ACC112 (cell line): ENCODE measurements around the gene NRG2.

Experiments used
- H2AFZ ChIP-seq: fragments of 200-600 bp; sonication (generic); one replicate; pipeline ENCODE4 v1.6.0; 2017; ENCODE audit warnings: antibody characterized with exemption, low read length; ENCODE audit not compliant: unreplicated experiment
- H3K27ac ChIP-seq: fragments of 200-600 bp; sonication (generic); 2 replicates; pipeline ENCODE4 v1.5.1; 2014; ENCODE audit warnings: low read depth, mild to moderate bottlenecking, antibody characterized with exemption, low read length, moderate library complexity
- H3K27me3 ChIP-seq: fragments of 200-600 bp; sonication (generic); 2 replicates; pipeline ENCODE4 v1.6.1; 2014; ENCODE audit warnings: mild to moderate bottlenecking, antibody characterized with exemption, low read length, moderate library complexity, mixed read lengths; ENCODE audit not compliant: insufficient read depth
- H3K36me3 ChIP-seq: fragments of 200-600 bp; sonication (generic); 2 replicates; pipeline ENCODE4 v1.6.1; 2016; ENCODE audit warnings: mild to moderate bottlenecking, antibody characterized with exemption, low read length, moderate library complexity, mixed read lengths; ENCODE audit not compliant: insufficient read depth
- H3K4me1 ChIP-seq: fragments of 200-600 bp; sonication (generic); one replicate; pipeline ENCODE4 v1.6.1; 2016; ENCODE audit warnings: low read length, mixed read lengths; ENCODE audit not compliant: insufficient read depth, unreplicated experiment, control insufficient read depth
- H3K4me3 ChIP-seq: fragments of 200-600 bp; sonication (generic); 2 replicates; pipeline ENCODE4 v1.5.1; 2014; ENCODE audit warnings: mild to moderate bottlenecking, low read depth, low read length
- H3K79me2 ChIP-seq: fragments of 200-600 bp; sonication (generic); one replicate; pipeline ENCODE4 v1.6.0; 2016; ENCODE audit warnings: low read length; ENCODE audit not compliant: control insufficient read depth, unreplicated experiment, insufficient read depth

The NRG2 gene

GRCh38 chr5:139898981-139899380 lies 144.1 kb downstream of the NRG2 start:
- H2AFZ ChIP-seq, result no peak overlapping the region
- H3K79me2 ChIP-seq, result no peaks in the 10 kb centered on the region
- no peak overlapping the region for H3K27ac ChIP-seq
- H3K4me1 ChIP-seq, result no peaks in the 10 kb centered on the region
- H3K4me3 ChIP-seq, result no peak overlapping the region
- H3K27me3 ChIP-seq, result peaks cover 61% of the 10 kb centered on the region
- no peaks in the 10 kb centered on the region for H3K36me3 ChIP-seq

- Histone ChIP-seq H2AFZ (no peak overlapping the region), H3K4me1 (no peaks in the 10 kb centered on the region), H3K27ac (no peak overlapping the region), H3K27me3 (peaks cover 61% of the 10 kb centered on the region), H3K4me3 (no peak overlapping the region), H3K36me3 (no peaks in the 10 kb centered on the region), H3K79me2 (no peaks in the 10 kb centered on the region)
Observed at GRCh38 chr5:139897982-139898381, 145.1 kb downstream of the NRG2 start.

- no peak overlapping the region for H2AFZ ChIP-seq
- no peak overlapping the region for H3K4me3 ChIP-seq
- no peaks in the 10 kb centered on the region for H3K36me3 ChIP-seq
- no peak overlapping the region for H3K27ac ChIP-seq
- peaks cover 60% of the 10 kb centered on the region for H3K27me3 ChIP-seq
- no peaks in the 10 kb centered on the region for H3K4me1 ChIP-seq
- no peaks in the 10 kb centered on the region for H3K79me2 ChIP-seq
Observed at GRCh38 chr5:139897342-139897741, 145.8 kb downstream of the NRG2 start.

GRCh38 chr5:139896718-139897117 lies 146.4 kb downstream of the NRG2 start:
- no peak overlapping the region for H3K4me3 ChIP-seq
- no peaks in the 10 kb centered on the region for H3K4me1 ChIP-seq
- no peaks in the 10 kb centered on the region for H3K79me2 ChIP-seq
- peaks cover 60% of the 10 kb centered on the region for H3K27me3 ChIP-seq
- H3K36me3 ChIP-seq, result no peaks in the 10 kb centered on the region
- H2AFZ ChIP-seq, result no peak overlapping the region
- H3K27ac ChIP-seq, result no peak overlapping the region

GRCh38 chr5:139895647-139896046 lies 147.5 kb downstream of the NRG2 start:
- Histone ChIP-seq H3K79me2 (no peaks in the 10 kb centered on the region), H3K4me1 (no peaks in the 10 kb centered on the region), H2AFZ (no peak overlapping the region), H3K36me3 (no peaks in the 10 kb centered on the region), H3K27me3 (peaks cover 61% of the 10 kb centered on the region), H3K27ac (no peak overlapping the region), H3K4me3 (no peak overlapping the region)

- H2AFZ ChIP-seq, result no peak overlapping the region
- no peak overlapping the region for H3K4me3 ChIP-seq
- H3K4me1 ChIP-seq, result no peaks in the 10 kb centered on the region
- no peaks in the 10 kb centered on the region for H3K36me3 ChIP-seq
- H3K27me3 ChIP-seq, result peaks cover 59% of the 10 kb centered on the region
- no peak overlapping the region for H3K27ac ChIP-seq
- no peaks in the 10 kb centered on the region for H3K79me2 ChIP-seq
Observed at GRCh38 chr5:139895046-139895445, 148.1 kb downstream of the NRG2 start.

GRCh38 chr5:139893873-139894272 lies 149.2 kb downstream of the NRG2 start:
- peaks cover 58% of the 10 kb centered on the region for H3K27me3 ChIP-seq
- no peaks in the 10 kb centered on the region for H3K36me3 ChIP-seq
- H3K4me3 ChIP-seq, result no peak overlapping the region
- H3K79me2 ChIP-seq, result no peaks in the 10 kb centered on the region
- H2AFZ ChIP-seq, result no peak overlapping the region
- H3K4me1 ChIP-seq, result no peaks in the 10 kb centered on the region
- H3K27ac ChIP-seq, result no peak overlapping the region

GRCh38 chr5:139889410-139889809 lies 153.7 kb downstream of the NRG2 start:
- Histone ChIP-seq H2AFZ (no peak overlapping the region), H3K27me3 (peaks cover 73% of the 10 kb centered on the region), H3K79me2 (no peaks in the 10 kb centered on the region), H3K4me1 (no peaks in the 10 kb centered on the region), H3K4me3 (no peak overlapping the region), H3K27ac (no peak overlapping the region), H3K36me3 (no peaks in the 10 kb centered on the region)

GRCh38 chr5:139888370-139888769 lies 154.7 kb downstream of the NRG2 start:
- Histone ChIP-seq H3K79me2 (no peaks in the 10 kb centered on the region), H3K27me3 (peaks cover 73% of the 10 kb centered on the region), H3K27ac (no peak overlapping the region), H2AFZ (no peak overlapping the region), H3K4me3 (no peak overlapping the region), H3K36me3 (no peaks in the 10 kb centered on the region), H3K4me1 (no peaks in the 10 kb centered on the region)

- Histone ChIP-seq H2AFZ (no peak overlapping the region), H3K79me2 (no peaks in the 10 kb centered on the region), H3K4me3 (no peak overlapping the region), H3K36me3 (no peaks in the 10 kb centered on the region), H3K27me3 (peaks cover 53% of the 10 kb centered on the region), H3K27ac (no peak overlapping the region), H3K4me1 (no peaks in the 10 kb centered on the region)
Observed at GRCh38 chr5:139886213-139886612, 156.9 kb downstream of the NRG2 start.

- no peak overlapping the region for H2AFZ ChIP-seq
- H3K27me3 ChIP-seq, result peaks cover 50% of the 10 kb centered on the region
- no peaks in the 10 kb centered on the region for H3K79me2 ChIP-seq
- H3K27ac ChIP-seq, result no peak overlapping the region
- H3K4me3 ChIP-seq, result no peak overlapping the region
- H3K4me1 ChIP-seq, result no peaks in the 10 kb centered on the region
- H3K36me3 ChIP-seq, result no peaks in the 10 kb centered on the region
Observed at GRCh38 chr5:139885857-139886208, 157.3 kb downstream of the NRG2 start.
